NCI-H2029 treated with DMSO at 0.1 percent for 48 hours (cell line): ENCODE results near the gene CD3G.
"Not testable (repeated sequence)": the region's sequence is repeated elsewhere in the genome, so short reads cannot be mapped to it uniquely, and the experiment has no call there.

Experiments used
- DNase-seq: peaks from one replicate; lab custom pipeline; 2025; lab: John Stamatoyannopoulos, UW

Gene CD3G

DNA sequence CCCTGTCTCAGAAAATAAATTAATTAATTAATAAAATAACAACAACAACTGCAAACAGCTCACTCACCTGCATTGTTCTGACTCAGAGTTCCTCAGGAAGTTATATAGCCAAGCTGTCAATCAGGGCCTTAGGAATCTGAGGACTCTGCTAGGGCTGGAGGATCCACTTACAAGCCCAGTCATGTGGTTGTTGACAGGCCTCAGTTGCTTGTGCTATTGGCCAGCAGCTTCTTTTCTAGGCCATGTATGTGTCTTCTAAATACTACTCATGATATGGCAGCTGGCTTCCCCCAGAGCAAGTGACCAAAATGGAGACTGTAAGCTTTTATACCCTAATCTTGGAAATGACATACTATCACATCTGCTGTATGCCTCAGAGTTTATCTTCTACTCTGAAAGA, 36.4 kb downstream of the CD3G start:
- no peak for DNase-seq

DNA sequence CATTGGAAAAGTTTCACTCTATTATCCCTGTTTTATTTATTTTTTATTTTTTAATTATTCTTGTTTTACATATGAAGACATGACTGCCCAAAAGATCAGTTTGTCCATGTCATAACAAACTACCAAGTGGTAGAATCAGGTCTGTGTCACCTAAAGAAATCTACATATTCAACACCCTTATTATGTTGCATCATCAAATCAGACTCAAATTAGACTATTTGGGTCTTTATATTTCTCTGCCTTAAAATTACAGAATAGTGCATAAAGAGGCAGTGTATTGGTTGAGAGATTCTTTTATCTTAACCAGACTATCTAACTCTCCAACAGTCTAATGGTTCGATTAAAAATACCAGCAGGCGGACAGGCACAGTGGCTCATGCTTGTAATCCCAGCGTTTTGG, 38.8 kb downstream of the CD3G start:
- no peak for DNase-seq

DNA sequence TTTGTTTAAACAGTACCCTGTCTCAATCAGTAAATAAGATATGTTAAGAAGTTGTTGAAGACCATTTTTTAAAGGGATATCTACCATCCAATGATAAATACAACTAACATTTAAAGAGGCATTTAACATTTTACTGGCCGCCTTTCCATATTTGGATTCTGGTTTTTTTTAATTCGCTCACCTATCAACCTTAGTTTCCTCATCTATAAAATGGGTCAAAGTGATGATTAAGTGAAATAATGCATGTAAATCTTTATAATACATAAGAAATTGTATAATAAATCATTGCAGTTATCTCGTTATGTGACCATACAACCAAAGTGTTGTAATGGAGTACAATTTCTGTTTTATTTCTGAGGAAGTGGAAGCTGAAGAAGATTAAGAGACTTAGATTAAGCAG, 39.5 kb downstream of the CD3G start:
- no peak for DNase-seq

DNA sequence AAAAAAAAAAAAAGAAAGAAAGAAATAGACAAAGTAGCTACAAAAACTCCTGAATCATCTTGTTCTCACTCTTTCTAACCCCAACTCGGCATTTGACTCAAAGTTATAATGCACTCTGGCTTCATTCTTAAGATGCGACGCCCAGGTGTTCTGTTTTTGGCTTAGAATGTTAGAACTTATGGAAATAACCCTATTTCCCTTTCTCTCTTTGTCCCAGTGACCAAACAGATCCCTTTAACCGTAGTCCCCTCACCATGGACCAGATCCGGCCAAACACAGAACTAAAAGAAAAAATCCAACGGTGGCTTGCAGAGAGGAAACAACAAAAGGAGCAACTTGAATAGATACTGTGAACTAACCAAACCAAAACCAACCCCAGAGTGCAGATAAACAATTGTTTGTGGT, 52.0 kb downstream of the CD3G start:
- no peak for DNase-seq

DNA sequence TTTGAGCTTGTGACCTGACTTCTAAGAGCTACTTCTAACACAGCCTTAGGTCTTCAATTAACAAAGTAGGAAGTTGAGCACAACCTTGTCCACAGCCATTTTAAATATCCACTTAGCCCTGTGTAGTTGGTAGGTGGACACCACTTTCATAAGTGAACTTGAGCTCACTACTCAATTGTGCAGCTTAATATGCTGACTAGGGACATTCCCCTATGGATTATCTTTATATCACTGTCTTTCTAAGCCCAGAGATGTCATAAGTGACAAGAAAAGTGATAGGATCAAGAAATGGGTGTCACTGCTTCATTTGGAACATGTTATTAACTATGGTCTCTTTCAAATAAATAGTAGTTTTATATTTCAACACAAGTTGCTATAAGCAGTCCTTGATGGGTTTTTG, 53.3 kb downstream of the CD3G start:
- DNase-seq: no peak

DNA sequence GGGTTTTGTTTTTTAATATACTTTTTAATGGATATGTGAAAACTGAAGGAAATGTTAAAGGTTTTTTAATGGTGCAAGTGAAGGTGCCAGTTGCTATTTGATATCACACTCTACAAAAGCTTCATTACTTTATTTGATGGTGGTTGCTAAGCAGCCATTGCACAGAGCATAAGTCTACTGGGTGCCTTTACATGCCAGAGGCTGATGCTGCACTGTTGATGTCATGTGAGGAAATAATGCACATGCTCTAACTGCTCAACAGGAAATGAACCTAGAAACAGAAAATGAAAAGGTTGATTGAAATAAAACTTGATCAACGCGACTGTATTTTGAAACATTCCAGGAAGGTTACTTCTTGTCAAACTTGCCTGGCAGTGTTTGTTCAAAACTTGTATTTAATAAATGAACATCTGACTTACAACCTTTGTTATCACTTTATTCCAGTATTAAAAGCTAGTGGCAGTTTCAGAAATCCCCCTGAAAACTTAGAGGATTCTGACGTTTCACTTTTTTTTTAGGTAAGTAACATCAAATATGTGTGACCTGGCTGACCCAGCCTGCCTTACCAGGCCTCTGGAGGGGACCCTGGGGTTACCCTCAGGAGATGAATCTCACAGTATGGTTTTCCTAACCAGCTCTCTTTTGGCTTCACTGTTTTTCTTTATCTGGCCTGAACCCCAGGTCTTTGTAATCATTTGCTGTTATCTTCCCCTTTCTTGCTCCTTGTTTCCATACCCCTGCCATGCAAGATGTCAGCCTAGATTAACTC, 54.8 kb downstream of the CD3G start:
- DNase-seq: no peak

DNA sequence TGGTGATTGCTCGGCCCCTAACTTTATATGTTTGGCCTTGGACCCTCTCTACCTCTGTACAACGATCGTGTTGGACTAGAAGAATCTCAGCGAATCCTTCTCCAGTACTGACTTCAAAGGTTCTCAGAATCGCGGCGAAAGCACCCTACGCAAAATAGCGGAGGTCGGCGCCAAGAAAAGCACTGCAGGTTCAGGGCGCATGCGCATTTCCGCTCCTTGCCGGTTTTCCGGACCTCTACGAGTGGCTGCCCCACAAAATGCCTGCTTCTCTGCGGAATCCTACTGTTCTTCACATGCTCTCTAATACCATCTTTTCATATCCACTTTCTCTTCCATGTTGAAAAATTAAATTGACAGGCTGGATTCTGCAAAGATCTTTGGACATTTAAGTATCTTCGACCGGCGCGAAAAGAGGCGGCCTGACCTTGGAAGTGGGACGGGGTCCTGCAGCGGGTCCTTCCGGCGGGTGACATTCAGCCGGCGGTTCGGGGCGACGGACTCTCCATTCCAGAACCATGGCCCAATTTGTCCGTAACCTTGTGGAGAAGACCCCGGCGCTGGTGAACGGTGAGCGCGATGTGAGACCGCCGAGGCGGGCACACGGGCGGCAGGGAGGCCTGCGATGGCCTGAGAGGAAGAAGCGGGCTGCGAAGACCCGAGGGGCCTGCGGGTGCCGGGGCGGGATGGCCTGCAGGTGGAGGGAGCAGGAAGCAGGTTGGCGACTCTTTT, 57.2 kb downstream of the CD3G start, which contains the start of gene ATP5MG:
Gene ATP5MG, plus strand, starts transcription at position 456 of the 729 bp plus-strand sequence. Its CDS starts 60 bp downstream, at position 516.
- DNase-seq: peak; percentile 94

DNA sequence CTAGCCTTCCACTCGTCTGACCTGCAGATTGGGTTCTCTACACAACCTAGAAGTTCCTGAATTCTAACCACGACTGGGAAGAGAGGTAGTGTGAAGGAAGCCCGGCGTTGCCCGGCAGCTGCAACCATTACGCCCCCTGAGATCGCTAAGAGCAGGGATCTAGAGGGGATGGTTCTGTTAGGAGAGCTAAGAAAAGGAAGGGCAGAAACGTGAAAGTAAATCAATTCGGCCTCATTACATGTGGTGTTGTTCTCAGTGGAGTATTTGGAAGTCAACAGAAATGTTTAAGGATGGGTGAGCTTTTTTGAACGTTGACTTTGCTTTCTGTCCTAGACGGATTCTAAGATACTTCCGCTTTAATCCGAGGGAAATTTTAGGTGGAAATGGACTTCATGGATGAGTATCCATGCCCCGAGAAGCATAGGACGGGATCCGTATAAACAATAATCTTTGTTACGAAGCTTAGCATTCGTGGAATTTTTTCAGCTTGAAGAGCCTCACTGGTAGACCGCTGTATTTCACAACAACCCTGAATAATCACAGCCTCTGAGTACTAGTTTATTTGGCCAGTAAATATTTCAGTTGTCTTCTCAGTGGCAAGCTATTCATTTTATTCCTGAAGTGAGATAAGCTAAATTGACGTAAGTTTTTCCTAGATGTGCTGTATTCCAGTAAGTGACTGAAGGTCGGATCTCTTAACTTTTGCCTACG, 57.9 kb downstream of the CD3G start:
- DNase-seq: no peak

DNA sequence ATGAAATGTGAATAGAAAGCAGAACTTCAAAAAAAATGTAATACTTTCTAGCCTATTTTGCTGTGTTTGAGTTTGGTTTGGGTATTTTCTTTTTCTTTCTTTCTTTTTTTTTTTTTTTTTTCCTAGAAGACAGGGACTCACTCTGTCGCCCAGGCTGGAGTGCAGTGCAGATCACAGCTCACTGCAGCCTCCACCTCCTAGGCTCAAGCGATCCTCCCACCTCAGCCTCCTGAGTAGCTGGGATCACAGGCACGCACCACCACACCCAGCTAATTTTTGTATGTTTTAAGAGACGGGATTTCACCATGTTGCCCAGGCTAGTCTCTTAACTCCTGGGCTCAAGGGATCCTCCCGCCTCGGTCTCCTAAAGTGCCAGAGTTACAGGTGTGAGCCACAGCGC, 58.5 kb downstream of the CD3G start:
- not testable (repeated sequence) for DNase-seq
